GM18502 (cell line): ENCODE measurements around the gene MLF2.

Source experiments
- ATAC-seq: cut with Tn5 transposase; IDR thresholded peaks from one replicate; pipeline ENCODE4 v1.9.1; 2021; ENCODE audit warnings: mild to moderate bottlenecking; ENCODE audit not compliant: unreplicated experiment, poor library complexity

Gene MLF2

GRCh38 chr12:6699259-6699988, 53.5 kb downstream of the MLF2 start:
- no peak for ATAC-seq

- no peak for ATAC-seq
Measured at GRCh38 chr12:6698352-6699046, 54.4 kb downstream of the MLF2 start.
